ENCODE results near the gene PKIB. TPM values are rescaled to one million over a fixed set of nuclear protein-coding genes. Genes with fewer than 3 reads are reported as not detected.

The PKIB gene
- total RNA-seq, 4 donors from 2014 or later: 4.1 to 119 (median 41.9) TPM

DNA sequence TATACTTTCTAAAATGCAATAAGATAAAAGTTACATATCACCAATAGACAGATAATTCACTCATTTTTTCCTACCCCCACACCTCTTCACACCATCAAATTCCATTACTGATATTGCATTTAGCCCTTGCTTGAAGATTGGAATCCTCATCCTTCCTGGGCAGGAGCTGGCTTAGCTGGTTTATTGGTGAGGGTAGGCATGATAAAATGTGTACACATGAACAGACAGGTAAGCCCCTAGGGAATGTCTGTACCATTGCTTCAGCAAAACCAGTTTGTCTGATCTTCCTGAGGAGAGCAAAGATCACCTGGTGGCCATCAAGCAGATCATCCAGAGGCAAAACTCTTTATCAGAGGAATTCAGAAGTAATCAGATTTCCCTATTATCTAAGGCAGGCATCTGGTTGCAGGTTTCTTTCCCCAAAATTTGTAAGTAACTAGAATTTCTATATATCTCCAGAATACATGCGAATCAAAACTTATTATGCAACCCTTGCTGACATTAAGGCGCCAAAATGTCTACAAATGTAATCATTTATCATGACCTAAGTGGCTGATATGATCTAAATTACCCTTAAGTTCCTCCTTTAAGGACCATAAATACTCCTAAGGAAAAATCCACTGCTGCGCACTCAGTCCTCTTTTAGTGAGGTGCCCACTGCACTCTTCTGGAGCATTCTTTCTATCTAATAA lies 162.7 kb downstream of the PKIB start:
- H3K9me3 ChIP-seq: no peaks in the 10 kb centered on the region
- no peak for TF ChIP-seq POLR2A (IDR thresholded peaks at IDR 0.05)
- TF ChIP-seq, protein P1, sequence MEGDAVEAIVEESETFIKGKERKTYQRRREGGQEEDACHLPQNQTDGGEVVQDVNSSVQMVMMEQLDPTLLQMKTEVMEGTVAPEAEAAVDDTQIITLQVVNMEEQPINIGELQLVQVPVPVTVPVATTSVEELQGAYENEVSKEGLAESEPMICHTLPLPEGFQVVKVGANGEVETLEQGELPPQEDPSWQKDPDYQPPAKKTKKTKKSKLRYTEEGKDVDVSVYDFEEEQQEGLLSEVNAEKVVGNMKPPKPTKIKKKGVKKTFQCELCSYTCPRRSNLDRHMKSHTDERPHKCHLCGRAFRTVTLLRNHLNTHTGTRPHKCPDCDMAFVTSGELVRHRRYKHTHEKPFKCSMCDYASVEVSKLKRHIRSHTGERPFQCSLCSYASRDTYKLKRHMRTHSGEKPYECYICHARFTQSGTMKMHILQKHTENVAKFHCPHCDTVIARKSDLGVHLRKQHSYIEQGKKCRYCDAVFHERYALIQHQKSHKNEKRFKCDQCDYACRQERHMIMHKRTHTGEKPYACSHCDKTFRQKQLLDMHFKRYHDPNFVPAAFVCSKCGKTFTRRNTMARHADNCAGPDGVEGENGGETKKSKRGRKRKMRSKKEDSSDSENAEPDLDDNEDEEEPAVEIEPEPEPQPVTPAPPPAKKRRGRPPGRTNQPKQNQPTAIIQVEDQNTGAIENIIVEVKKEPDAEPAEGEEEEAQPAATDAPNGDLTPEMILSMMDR (IDR thresholded peaks at IDR 0.05): peak in 3 of 6 experiments; percentile 38 to 43 (median 38)
- peak overlapping the region in 2 of 4 donors; percentile 39 to 66 for H3K27ac ChIP-seq
- H3K36me3 ChIP-seq: no peaks in the 10 kb centered on the region
- H3K4me3 ChIP-seq: no peak overlapping the region
- peaks cover 0 to 21% (median 0%) of the 10 kb centered on the region in 4 donors for H3K4me1 ChIP-seq
- no peaks in the 10 kb centered on the region for H3K27me3 ChIP-seq
- no peak for DNase-seq

Small RNA genes within 50 kb of the gene (small RNA-seq; reads per million reads assigned to genes)
- 0 to 0.06 reads per million in 2 donors for gene RN7SL564P

Other genes starting within 250 kb of the PKIB start
- gene HSF2, start 210.8 kb upstream of the PKIB start, total RNA-seq: 10 to 100 TPM in 2 of 4 donors, 1 to 10 TPM in 2; 6.9 to 21.5 (median 11.4) TPM
- 100 to 1,000 TPM in 1 of 4 donors, 10 to 100 TPM in 3; 50.3 to 115 (median 70.0) TPM for gene SERINC1, start 138.6 kb upstream of the PKIB start, total RNA-seq
- gene FABP7, start 169.3 kb downstream of the PKIB start, total RNA-seq: not detected
- gene SMPDL3A, start 178.9 kb downstream of the PKIB start, total RNA-seq: 100 to 1,000 TPM in 3 of 4 donors, 10 to 100 TPM in 1; 15.7 to 641 (median 190) TPM

All from Peyer's patch (tissue), 4 donors.